CD8-positive, alpha-beta memory T cell (primary cell): ENCODE measurements around the gene DPY19L1. TPM values are rescaled to one million over a fixed set of nuclear protein-coding genes. Genes with fewer than 3 reads are reported as not detected.
"Not testable (repeated sequence)": the region's sequence is repeated elsewhere in the genome, so short reads cannot be mapped to it uniquely, and the experiment has no call there.

Experiments used
- CTCF ChIA-PET: fragments of 350-600 bp; sonication (Branson Sonifier 250); formaldehyde crosslinking; loops from one replicate; lab custom pipeline; 2021; ENCODE audit warnings: antibody characterized with exemption; lab: Charles Lee
- POLR2A ChIA-PET: fragments of 350-600 bp; sonication (Branson Sonifier 250); formaldehyde crosslinking; loops from one replicate; lab custom pipeline; 2021; ENCODE audit warnings: antibody characterized with exemption; lab: Charles Lee
- DNase-seq, 5 donors: peaks; one replicate each; pipeline versions ENCODE4 v3.0.0 to v3.0.0-alpha.2; 2020 to 2022; ENCODE audit warnings: mixed read lengths in 1 of 5
- H3K27ac ChIP-seq: one replicate; pipeline ENCODE4 v1.7.0; 2013; ENCODE audit warnings: low read depth, mild to moderate bottlenecking, low read length, moderate library complexity
- H3K27me3 ChIP-seq: 2 replicates; pipeline ENCODE4 v1.7.0; 2013; ENCODE audit warnings: low read length, mild to moderate bottlenecking; ENCODE audit not compliant: insufficient read depth, poor library complexity, severe bottlenecking
- H3K36me3 ChIP-seq: 2 replicates; pipeline ENCODE4 v1.7.0; 2013; ENCODE audit warnings: mild to moderate bottlenecking, low read length, moderate library complexity; ENCODE audit not compliant: insufficient read depth
- H3K4me1 ChIP-seq: 2 replicates; pipeline ENCODE4 v1.7.0; 2013; ENCODE audit warnings: mild to moderate bottlenecking, low read length, moderate library complexity; ENCODE audit not compliant: insufficient read depth
- H3K4me3 ChIP-seq: 2 replicates; pipeline ENCODE4 v1.7.0; 2013; ENCODE audit warnings: mild to moderate bottlenecking, low read length
- H3K9me3 ChIP-seq: 2 replicates; pipeline ENCODE4 v1.7.0; 2013; ENCODE audit warnings: mild to moderate bottlenecking, low read length
- H3K27ac Mint-ChIP-seq, 8 donors: one replicate each; pipeline ENCODE4 v1.8.0; 2020 to 2021; ENCODE audit warnings: mixed read lengths in 8 of 8, mild to moderate bottlenecking in 6 of 8, inconsistent platforms in 3 of 8, moderate library complexity in 3 of 8
- H3K27me3 Mint-ChIP-seq, 2 donors: one replicate each; pipeline ENCODE4 v1.8.0; 2020 to 2021; ENCODE audit warnings: mixed read lengths in 2 of 2, mild to moderate bottlenecking in 1 of 2, moderate library complexity in 1 of 2
- H3K36me3 Mint-ChIP-seq, 3 donors: one replicate each; pipeline ENCODE4 v1.8.0; 2020 to 2021; ENCODE audit warnings: mixed read lengths in 3 of 3, inconsistent platforms in 1 of 3, mild to moderate bottlenecking in 1 of 3
- H3K4me1 Mint-ChIP-seq, 3 donors: one replicate each; pipeline ENCODE4 v1.8.0; 2020 to 2021; ENCODE audit warnings: mixed read lengths in 3 of 3, inconsistent platforms in 1 of 3, mild to moderate bottlenecking in 1 of 3
- H3K4me3 Mint-ChIP-seq, 7 donors: one replicate each; pipeline ENCODE4 v1.8.0; 2020 to 2021; ENCODE audit warnings: mixed read lengths in 7 of 7, mild to moderate bottlenecking in 6 of 7, moderate library complexity in 4 of 7, inconsistent platforms in 2 of 7
- H3K9me3 Mint-ChIP-seq, 5 donors: one replicate each; pipeline ENCODE4 v1.8.0; 2020 to 2022; ENCODE audit warnings: mixed read lengths in 5 of 5, mild to moderate bottlenecking in 3 of 5, moderate library complexity in 2 of 5, inconsistent platforms in 1 of 5
- polyA plus RNA-seq: library from polyadenylated mRNA; unstranded; fragments of 300-500 nt; fragmentation: Illumina TruSeq; gene quantifications from one replicate; pipeline ENCODE4 v1.2.3, GENCODE V29; 2021
- total RNA-seq, 2 experiments: library from RNA; stranded (reverse); gene quantifications; one replicate each; pipeline ENCODE4 v1.2.3, GENCODE V29; 2021

The DPY19L1 gene
- total and polyA plus RNA-seq, 3 experiments from 2014 or later, result 3.2 to 16.2 (median 15.9) TPM

- Mint-ChIP-seq H3K9me3 (peaks cover 0 to 7% (median 0%) of the 10 kb centered on the region in 5 donors), H3K4me1 (peaks cover 18 to 25% (median 22%) of the 10 kb centered on the region in 3 donors), H3K27ac (peak overlapping the region in 1 of 8 donors; percentile 32), H3K4me3 (no peak overlapping the region), H3K27me3 (no peaks in the 10 kb centered on the region), H3K36me3 (peaks cover 0 to 6% (median 0%) of the 10 kb centered on the region in 3 donors)
- DNase-seq, result no peak
- H3K27ac ChIP-seq, result no peak overlapping the region
- H3K4me3 ChIP-seq, result no peak overlapping the region
- H3K36me3 ChIP-seq, result no peaks in the 10 kb centered on the region
- ChIA-PET CTCF (no interaction called here), POLR2A (no interaction called here)
- no peaks in the 10 kb centered on the region for H3K27me3 ChIP-seq
- H3K4me1 ChIP-seq, result peaks cover 9% of the 10 kb centered on the region
- no peaks in the 10 kb centered on the region for H3K9me3 ChIP-seq
Observed at GRCh38 chr7:34995757-34996156, 41.5 kb downstream of the DPY19L1 start.

DNA sequence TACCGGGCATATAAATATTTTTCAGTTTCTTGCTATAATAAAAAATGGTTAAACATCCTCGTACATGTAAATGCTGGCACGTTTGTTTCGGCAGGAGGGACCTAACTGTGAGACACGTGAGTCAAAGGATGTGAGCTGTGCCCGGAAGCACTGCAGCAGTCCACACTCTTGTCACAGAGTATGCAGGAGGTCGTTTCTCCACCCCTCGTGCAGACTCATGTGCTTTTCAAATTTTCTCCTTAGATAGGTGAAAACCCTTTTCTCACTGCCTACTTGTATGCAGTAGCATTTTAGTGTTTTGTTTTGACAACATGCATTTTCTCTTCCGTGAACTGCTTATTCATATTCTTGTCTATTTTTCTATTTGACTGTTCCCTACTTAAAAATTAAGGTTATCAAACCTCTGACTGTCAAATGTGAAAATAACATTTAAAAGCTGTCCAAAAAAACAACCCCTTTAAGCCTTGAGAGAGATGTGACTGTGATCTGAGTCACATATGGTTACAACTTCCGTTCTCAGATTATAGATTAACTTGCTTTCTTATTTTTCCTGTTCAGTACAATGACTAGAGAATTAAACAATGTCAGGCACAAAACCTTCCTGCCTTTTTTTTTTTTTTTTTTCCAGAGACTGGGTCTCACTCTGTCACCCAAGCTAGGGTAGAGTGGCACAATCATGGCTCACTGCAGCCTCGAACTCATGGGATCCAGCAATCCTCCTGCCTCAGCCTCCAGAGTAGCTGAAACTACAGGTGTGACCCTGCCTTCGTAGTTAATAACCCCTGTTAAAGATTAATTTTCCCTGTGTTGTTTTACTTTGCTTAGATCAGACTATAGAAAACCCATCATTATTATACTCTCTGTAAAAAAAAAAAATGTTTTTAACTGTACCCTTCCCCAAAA lies 45.1 kb downstream of the DPY19L1 start:
- Mint-ChIP-seq H3K9me3 (peaks cover 0 to 7% (median 0%) of the 10 kb centered on the region in 5 donors), H3K27ac (peak overlapping the region; percentile 86 to 98 (median 93)), H3K36me3 (peaks cover 0 to 1% (median 0%) of the 10 kb centered on the region in 3 donors), H3K27me3 (no peaks in the 10 kb centered on the region), H3K4me3 (peak overlapping the region; percentile 46 to 88 (median 81)), H3K4me1 (peaks cover 20 to 29% (median 25%) of the 10 kb centered on the region in 3 donors)
- peaks cover 9% of the 10 kb centered on the region for H3K4me1 ChIP-seq
- no peaks in the 10 kb centered on the region for H3K36me3 ChIP-seq
- no peaks in the 10 kb centered on the region for H3K9me3 ChIP-seq
- no peaks in the 10 kb centered on the region for H3K27me3 ChIP-seq
- POLR2A ChIA-PET, result interaction anchor here (0.6 kb wide), 1 partner anchor 27 kb away, joined by 4 read pairs; no protein-coding TSS in a partner anchor
- H3K27ac ChIP-seq, result peak overlapping the region; percentile 27
- H3K4me3 ChIP-seq, result no peak overlapping the region
- CTCF ChIA-PET, result interaction anchor here (1.7 kb wide), 1 partner anchor 43 kb away, joined by 8 read pairs; no protein-coding TSS in a partner anchor
- peak in 4 of 5 donors; percentile 31 to 73 (median 36) for DNase-seq

- peaks cover 20 to 29% (median 25%) of the 10 kb centered on the region in 3 donors for H3K4me1 Mint-ChIP-seq
- H3K9me3 Mint-ChIP-seq, H3K9me3 ChIP-seq, CTCF ChIA-PET, H3K27me3 ChIP-seq, POLR2A ChIA-PET, H3K4me3 ChIP-seq, H3K4me1 ChIP-seq, H3K27ac Mint-ChIP-seq, H3K27ac ChIP-seq, H3K27me3 Mint-ChIP-seq, H3K4me3 Mint-ChIP-seq, H3K36me3 ChIP-seq, H3K36me3 Mint-ChIP-seq, DNase-seq: not testable (repeated sequence)
Observed at GRCh38 chr7:34988442-34989125, 48.7 kb downstream of the DPY19L1 start.

GRCh38 chr7:34985155-34985554 lies 52.1 kb downstream of the DPY19L1 start:
- POLR2A ChIA-PET, H3K27me3 ChIP-seq, H3K4me3 Mint-ChIP-seq, CTCF ChIA-PET, H3K36me3 ChIP-seq, H3K27me3 Mint-ChIP-seq, H3K4me1 ChIP-seq, H3K4me3 ChIP-seq, H3K9me3 Mint-ChIP-seq, H3K9me3 ChIP-seq, H3K27ac ChIP-seq, H3K27ac Mint-ChIP-seq, DNase-seq, H3K4me1 Mint-ChIP-seq: not testable (repeated sequence)
- H3K36me3 Mint-ChIP-seq, result peaks cover 9 to 13% (median 10%) of the 10 kb centered on the region in 3 donors

- H3K4me1 ChIP-seq, POLR2A ChIA-PET: not testable (repeated sequence)
Observed at GRCh38 chr7:34984140-34984539, 53.1 kb downstream of the DPY19L1 start.

GRCh38 chr7:34982371-34983019 lies 54.8 kb downstream of the DPY19L1 start:
- DNase-seq, result no peak
- H3K27ac Mint-ChIP-seq, result no peak overlapping the region
- H3K4me1 ChIP-seq, result no peaks in the 10 kb centered on the region
- H3K27me3 Mint-ChIP-seq, result no peaks in the 10 kb centered on the region
- no peaks in the 10 kb centered on the region for H3K27me3 ChIP-seq
- peaks cover 0 to 3% (median 0%) of the 10 kb centered on the region in 3 donors for H3K4me1 Mint-ChIP-seq
- no peak overlapping the region for H3K4me3 ChIP-seq
- CTCF ChIA-PET, result no interaction called here
- no peak overlapping the region for H3K27ac ChIP-seq
- no peaks in the 10 kb centered on the region for H3K9me3 ChIP-seq
- peaks cover 9 to 16% (median 10%) of the 10 kb centered on the region in 3 donors for H3K36me3 Mint-ChIP-seq
- no peaks in the 10 kb centered on the region for H3K9me3 Mint-ChIP-seq
- H3K36me3 ChIP-seq, result no peaks in the 10 kb centered on the region
- H3K4me3 Mint-ChIP-seq, result no peak overlapping the region
- POLR2A ChIA-PET, result no interaction called here

More at GRCh38 chr7:34984140-34984539, 53.1 kb downstream of the DPY19L1 start:
- H3K27ac ChIP-seq, H3K27me3 ChIP-seq, H3K9me3 ChIP-seq, H3K4me3 ChIP-seq, H3K27me3 Mint-ChIP-seq, CTCF ChIA-PET, H3K4me1 Mint-ChIP-seq, H3K9me3 Mint-ChIP-seq, DNase-seq, H3K4me3 Mint-ChIP-seq, H3K36me3 ChIP-seq: not testable (repeated sequence)
- peaks cover 9 to 16% (median 10%) of the 10 kb centered on the region in 3 donors for H3K36me3 Mint-ChIP-seq
- H3K27ac Mint-ChIP-seq, result peak overlapping the region in 1 of 8 donors; percentile 77

DNA sequence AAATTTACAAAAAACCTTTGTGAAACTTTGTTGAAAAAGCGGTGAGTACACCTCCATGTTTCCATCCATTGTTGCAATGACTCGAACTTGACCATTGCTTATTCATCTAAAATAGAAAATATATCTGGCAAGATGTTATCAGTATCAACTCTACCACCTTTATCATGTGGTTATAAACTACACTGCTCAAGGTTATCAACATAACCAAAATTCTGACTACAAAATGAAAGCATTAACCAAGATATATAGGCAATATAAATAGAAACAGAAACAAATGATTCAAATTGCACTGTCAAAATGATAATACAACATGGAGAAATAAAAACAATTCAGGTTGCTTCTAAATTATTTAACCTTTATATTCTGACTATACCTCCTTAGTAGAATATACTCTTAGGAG lies 58.2 kb downstream of the DPY19L1 start:
- H3K27ac Mint-ChIP-seq, H3K4me3 ChIP-seq, DNase-seq, H3K4me3 Mint-ChIP-seq, POLR2A ChIA-PET, H3K36me3 ChIP-seq, H3K4me1 ChIP-seq, H3K27me3 Mint-ChIP-seq, H3K9me3 ChIP-seq, H3K27me3 ChIP-seq, H3K9me3 Mint-ChIP-seq, CTCF ChIA-PET, H3K27ac ChIP-seq: not testable (repeated sequence)
- H3K4me1 Mint-ChIP-seq, result peaks cover 3 to 21% (median 7%) of the 10 kb centered on the region in 3 donors
- peaks cover 11 to 16% (median 12%) of the 10 kb centered on the region in 3 donors for H3K36me3 Mint-ChIP-seq
